GM19099 (cell line): ENCODE data around the gene VAX1.

Source experiments
- POLR2A ChIP-seq: IDR thresholded peaks from 3 replicates; pipeline ENCODE4 v1.6.1; 2011; ENCODE audit warnings: low read depth; ENCODE audit not compliant: insufficient read length; ENCODE audit errors: extremely low read depth

The VAX1 gene

DNA sequence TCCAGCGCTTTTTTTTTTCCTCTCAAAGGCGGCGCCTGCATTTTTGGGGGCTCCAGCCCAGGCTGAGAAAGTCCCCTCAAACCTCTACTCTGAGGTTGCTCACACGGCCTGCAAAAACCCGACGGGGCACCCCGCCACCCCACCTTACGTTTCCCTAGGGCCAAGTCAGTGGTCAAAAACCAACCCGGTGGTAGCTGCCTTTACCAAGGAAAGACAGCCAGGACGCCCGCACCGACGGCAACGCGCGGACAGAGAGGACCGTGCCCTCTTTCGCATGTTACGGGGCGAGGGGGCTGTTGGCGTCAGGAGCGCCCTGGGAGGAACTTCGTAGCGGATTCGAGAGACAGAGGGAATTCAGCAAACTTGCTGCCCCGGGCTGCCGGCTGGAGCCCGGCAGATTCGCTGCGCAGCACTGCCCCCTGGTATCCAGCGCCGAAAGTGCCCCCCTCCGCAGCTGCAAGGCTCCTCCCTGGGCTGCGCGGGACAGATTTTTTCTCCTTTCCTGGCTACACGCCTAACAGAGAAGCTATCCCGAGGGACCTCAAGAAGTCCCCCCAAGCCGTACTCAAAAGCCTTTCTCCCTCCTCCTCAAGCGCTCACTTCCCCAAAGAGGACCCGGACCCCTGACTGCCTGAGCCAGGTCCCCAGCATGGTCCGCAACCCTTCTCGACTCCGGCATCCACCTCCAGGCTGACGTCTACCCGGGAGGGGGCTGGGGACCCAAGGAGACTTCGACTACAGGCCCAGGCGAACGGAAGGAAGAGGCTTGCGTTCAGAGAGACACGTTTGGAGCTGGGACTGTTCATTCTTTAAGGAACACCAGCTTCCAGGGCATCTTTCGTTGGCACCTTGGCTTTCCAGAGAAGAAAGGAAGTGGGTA is 27.7 kb upstream of the VAX1 start:
- TF ChIP-seq POLR2A: no peak

DNA sequence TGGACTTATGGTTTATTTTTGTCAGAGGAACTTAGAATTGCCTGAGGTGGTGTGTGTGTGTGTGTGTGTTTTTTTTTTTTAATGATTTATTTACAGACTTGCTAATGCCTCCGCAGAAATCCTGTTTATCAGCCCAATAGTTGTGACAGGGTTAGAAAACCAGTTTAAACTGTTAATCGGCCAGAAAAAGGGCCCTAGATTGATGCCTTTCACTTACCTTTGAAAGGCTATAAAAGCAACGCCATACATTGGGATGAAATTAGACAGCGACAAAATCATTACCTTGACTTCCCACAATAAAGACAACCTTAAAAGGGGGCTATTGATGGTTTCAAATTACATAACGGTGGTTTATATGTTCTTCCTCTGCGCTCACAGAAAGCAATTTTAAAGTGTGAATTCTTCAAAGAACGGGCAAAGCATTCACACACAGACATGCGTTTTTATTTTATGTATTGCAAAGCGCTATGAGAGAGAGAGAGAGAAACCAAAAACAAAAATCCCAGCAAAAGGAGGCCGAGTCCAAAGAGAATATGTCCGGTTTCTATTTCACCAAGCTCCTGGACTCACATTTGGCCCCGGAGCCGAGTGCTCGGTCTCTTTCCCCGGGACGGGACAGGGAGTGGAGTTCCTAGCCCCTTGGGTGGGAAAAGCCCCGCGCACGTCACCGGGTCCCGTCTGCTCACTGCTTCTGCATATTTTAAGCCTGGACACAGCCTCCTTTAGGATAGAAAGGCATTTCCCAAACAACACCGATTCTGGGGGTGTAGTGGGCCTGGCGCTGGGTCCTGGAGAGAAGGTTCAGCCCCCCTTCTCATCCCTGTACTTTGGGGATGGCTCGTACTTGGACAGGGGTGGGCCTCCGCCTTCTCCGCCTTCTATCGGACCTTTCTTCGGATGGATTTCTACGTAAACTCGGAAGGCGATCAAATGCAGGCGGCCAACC is 26.8 kb upstream of the VAX1 start:
- no peak for TF ChIP-seq POLR2A

DNA sequence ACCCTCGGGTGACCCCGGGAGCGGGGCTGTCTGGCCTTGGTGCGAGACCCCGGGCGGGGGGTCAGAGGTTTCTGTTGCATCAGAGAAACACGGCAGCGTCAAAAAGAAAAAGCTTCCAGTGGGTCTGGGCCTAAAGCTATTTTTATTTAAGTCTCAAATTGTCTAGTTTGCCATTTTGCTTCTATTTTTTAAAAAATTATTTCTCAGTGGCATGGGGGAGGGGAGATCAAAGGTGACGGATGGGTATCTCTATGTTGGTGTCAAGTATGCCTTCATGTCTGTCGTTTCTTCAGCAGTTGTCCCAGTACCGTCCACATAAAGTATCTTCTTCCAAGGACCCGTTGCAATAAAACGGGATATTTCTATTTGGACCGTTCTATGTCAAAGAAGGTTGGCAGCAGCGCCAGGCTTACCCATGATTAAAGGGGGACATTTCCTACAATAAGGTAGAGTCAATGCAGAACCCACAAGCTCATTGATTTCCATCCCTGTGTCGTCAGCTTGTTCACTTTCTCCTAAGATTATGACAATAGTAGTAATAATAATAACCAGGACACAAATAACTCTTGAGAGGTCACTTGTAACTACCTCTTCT is 26.0 kb upstream of the VAX1 start:
- no peak for TF ChIP-seq POLR2A

DNA sequence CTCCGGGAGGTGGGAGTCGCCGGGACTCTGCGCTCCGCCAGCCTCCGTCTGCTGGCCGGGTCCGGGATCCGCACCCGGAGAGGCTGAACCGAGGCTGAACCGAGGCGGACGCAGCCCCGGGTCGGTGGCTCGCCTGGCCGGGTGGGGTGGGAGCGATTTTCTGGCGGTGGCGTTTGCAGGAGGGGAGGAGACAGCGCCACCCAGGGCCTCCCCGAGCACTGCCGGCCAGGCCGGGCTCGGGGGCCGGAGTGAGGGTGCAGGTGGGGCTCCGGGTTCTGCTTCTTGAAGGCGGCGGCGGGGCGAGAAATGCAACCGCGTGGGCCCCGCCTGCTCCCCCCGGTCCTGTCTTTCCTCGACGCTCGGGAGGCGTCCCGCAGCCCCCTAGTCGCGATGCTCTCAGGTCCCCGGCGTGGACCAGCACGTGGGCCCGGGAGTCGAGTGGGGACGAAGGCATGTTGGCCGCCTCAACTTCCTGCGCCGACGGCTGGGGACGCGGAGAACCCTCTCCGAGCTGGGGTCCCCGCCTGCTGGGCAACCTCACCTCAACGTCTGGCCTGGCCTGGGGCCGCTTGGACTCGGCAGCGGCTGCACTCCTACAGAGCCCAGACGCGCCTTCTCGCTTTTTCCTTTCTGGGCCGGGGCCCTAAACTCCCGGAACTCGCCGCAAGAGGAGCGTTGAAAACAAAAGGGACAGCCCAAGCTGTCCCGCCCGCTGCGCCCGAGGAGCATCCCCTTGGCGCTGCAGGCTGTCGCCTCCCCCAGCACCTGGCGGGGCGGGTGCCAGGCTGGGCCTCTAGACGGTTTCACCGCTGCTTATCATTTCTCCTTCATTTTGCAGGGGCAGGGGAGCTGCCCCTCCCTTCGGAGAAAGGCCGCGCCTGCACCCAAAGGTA is 25.2 kb upstream of the VAX1 start:
- TF ChIP-seq POLR2A: no peak

DNA sequence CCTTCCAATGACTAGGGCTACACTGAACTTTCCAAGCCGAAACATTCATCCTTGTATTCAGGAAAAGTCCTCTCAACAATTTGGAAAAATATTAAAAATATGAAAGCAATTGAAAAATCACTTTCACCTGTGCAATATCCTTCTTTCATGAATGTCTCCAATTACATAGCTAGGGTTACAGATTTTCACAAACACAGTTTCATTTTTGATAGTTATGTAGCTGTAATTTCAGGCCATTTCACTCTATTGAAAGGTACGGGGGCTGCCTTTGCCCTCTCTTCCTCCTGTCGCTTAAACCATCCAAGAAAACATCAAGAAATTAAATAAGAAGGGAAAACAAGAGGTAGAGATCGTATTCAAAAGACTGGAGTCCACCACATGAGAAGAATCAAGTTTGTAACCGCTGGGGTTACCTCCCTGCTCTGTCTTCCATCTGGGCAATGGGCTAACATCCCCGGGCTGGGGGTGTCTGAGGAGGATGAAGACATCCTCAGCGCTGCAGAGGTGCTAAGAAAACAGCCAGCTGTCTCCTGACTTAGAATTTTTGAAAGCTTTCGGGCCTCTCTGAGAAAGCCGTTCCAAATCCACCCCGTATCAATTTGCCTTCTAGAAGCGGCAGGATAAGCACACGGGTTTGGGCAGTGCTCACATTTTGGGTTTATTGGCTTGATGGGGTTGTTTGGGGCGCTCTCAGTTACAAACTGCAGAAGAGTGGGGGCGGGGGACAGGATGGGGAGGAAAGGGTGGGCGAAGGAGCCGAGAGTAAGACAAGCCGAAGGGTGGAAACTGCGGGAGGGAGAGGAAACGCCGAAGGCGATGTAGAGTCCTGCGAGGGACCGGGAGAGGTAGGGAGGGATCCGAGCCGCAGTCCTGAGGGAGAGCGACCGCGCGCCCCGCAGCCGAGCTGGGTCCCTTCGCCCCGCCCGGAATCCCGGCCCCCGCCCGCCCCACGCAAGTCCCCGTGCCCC is 24.3 kb upstream of the VAX1 start:
- no peak for TF ChIP-seq POLR2A

DNA sequence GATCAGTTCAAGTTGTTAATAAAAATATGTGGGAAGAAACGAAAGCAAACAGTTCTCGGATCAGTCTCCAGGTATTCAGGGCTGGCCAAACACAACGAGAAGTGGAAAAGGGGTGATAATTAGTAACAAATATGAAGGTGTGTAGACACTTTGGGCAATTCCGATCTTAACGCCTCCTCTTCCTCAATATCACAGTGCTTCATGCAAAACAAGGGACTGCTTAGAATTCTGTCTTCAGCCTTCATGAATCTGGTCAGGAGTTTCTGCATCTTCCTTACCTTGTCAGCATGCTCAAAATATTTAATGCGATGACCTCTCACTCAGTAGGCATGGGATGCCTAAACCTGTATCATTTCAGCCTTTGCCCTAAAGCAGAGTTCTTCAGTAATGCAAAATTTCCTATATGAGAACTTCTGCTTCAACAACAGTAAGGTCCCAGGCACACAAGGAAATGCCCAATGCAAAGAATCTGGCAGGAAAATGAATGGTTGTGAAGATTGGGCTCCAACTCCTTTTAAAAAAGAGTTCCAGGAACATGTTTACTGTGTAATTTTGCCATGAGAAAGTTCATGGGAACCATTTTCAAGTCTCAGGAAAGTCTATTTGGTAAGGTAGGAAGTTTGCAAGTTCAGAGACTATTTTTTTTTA is 23.4 kb upstream of the VAX1 start:
- no peak for TF ChIP-seq POLR2A

DNA sequence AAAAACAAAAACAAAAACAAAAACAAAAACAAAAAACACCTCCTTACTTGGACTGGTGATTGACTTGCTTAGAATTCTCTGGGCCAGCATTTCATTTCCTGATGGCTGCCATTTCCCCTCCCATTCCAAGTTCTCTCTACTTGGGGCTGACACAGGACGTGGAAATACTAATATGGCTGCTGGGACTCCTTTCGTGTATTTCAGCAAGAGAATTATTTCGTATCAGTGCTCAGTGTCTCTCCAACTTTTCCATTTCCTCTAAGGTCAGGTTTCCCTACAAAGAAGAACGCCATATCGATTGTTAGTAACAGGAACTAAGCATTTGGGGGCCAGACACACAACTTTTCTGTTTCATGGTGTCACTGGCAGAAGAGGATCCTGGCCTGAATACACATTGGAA is 22.5 kb upstream of the VAX1 start:
- TF ChIP-seq POLR2A: no peak

DNA sequence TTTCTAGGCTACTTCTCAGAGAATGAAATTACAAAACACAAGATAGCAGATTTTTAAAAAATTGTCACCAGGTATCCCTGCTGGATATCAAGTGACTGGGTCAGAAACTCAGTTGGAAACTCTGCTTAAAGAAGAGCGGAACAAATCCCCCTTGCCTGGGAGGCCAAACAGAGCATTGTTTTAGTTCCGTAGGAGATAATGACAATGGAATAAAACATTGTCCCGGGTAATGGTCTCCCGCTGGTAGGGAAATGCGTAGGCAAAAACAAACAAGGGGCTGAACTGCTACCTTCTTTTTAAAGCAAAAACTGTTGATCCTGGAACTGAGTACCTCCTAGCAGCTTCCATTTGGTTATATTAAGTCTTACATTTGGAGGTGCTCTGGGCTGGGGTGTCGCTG is 21.3 kb upstream of the VAX1 start:
- no peak for TF ChIP-seq POLR2A

DNA sequence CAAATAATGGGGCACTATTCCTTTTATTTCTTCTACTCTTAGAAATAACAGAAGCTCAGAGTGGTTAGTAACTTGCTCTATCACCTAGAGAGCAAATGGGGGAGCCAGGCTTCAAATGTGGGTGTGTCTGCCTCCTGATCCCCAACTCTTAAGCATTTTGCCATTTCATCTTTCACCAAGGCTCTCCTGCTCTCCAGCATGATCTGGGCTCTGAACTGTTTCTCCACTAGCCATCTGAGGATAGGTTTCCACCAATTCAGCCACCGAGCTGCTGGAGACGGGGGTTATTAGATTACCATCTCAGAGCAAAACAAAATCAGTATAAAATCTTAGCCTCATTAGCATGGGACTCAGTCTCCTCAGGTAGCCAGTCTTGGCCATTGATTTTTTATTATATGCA is 20.2 kb upstream of the VAX1 start:
- TF ChIP-seq POLR2A: no peak

DNA sequence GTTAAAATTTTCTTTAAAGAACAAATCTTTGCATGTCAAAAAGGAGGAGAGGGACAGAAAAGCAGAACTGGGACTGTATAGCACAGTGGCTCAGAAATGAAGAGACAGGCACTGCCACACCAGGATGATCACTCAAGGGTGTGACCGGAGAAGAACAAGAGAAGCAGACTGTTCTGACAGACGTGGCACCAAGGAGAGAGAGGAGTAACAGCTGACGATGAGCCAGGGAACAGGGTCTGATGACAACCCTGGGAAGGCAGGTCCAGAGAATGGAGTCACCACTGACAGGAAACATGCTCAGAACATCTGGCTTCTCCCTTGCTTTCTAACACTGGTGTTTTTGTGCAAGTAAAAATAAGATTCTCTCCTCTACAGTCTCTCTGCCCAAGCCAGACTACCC is 14.6 kb upstream of the VAX1 start:
- no peak for TF ChIP-seq POLR2A

DNA sequence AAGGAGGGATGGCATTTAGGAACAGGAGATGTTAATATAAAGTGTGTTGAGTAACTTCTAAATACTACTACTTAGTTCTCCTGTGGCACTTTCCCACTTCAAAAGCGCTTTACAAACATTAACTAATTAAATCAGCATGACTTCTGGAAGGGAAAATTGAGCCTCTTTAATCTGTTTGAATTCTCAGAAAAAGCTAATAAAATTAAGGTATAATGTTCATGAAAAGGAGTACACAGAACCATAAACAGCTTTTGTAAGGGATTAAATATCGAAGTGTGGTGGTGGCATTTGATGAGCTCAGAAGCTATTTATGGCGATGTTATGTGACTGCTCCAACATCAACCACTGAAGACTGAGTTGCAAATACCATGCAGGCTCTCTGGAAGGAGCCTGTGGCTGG is 10.2 kb upstream of the VAX1 start:
- no peak for TF ChIP-seq POLR2A

DNA sequence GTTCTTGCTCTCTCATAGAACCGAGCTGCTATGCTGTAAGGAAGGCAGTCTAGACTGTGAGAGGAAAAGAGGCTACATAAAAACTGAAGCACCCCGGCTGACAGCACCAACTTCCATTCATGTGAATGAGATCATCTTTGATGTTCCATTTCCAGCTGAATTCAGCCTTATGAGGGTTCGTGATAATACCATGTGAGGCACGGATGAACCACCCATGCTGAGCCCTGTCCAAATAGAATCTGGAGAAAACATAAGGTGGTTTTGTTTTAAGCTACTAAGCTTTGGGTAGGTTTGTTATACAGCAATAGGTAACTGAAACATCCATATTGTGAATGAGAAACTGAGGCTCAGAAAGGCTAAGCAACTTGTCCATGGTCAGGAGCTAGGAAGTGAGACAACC is 6.9 kb upstream of the VAX1 start:
- TF ChIP-seq POLR2A: no peak
